ENCODE measurements around the gene ST7.

- TF ChIP-seq CTCF (IDR thresholded peaks at IDR 0.05), result no peak
- no peak for TF ChIP-seq EP300 (IDR thresholded peaks at IDR 0.05; ENCODE audit: low read depth)
These were observed 1.7 kb upstream of the ST7 start for GRCh38 chr7:116951366-116952292.

Data from transverse colon (tissue), 3 donors.